Measurements from ENCODE around the gene LARGE1. TPM values are rescaled to one million over a fixed set of nuclear protein-coding genes. Genes with fewer than 3 reads are reported as not detected.
A peak's percentile ranks its signal among the peaks of the same experiment; 100 is the strongest.

Gene LARGE1
- total RNA-seq (2014; rRNA removed; shearing (Covaris generic)): 24.8 and 40.9 TPM in 2 replicates

DNA sequence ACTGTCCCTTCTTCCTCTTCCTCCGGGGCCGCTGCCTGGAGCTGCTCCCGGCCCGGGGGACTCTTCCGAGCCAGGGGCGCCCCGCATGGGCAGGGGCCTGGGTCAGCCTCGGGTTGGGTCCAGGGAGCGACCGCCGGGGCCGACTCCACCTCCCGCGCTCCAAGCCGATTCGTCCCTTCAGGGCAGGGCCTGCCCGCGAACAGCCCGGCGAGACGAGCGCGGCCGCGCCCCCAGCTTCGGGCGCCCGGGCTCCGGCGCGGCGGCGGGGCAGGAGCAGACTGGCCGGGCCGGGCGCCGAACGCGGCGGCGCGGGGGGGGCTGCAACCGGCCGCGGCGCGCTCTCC, at the start of gene LARGE1:
LARGE1 (minus strand) TSS at position 280 of the 344 bp plus-strand sequence.
- Histone ChIP-seq H3K9me3 (replicated peaks) (no peaks in the 10 kb centered on the region), H3K4me1 (replicated peaks) (peaks cover 18% of the 10 kb centered on the region), H3K4me3 (peak within 1 kb of the TSS; percentile 76), H3K27me3 (replicated peaks) (peaks cover 8% of the 10 kb centered on the region; the same call in 1 of the 2 replicates), H3K36me3 (0 out of 2 replicates have a peak, but pooled peaks cover 3% of the 10 kb centered on the region), H3K27ac (no peak within 1 kb of the TSS)
- peak in 1 of 2 experiments; percentile 59 for DNase-seq (ENCODE audit: low read depth in 1 of 2, low spot score in 2 of 2)

DNA sequence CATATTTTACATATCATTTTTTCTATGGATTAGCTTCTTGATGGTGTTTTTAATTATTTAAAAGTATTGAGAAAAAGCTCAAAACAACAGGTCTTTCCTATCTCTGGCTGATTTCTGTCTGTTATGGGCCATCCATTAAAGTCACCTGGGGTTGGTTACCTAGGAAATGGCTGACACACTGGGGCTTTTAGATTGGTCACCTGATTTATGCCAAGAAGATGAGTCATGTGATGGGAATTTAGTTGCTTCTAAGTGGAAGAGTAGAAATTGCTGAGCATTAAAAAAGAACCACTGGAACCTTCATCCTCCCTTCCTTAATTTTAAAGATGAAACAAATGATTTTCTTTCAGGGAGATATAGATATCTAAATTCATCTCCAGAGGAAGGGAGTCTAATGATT, 48.8 kb upstream of the LARGE1 start:
- no peaks in the 10 kb centered on the region; the same call in 1 of the 2 replicates for H3K27me3 ChIP-seq (replicated peaks)
- H3K9me3 ChIP-seq (replicated peaks): no peaks in the 10 kb centered on the region
- H3K36me3 ChIP-seq: no peaks in the 10 kb centered on the region
- H3K27ac ChIP-seq: no peak overlapping the region
- no peak overlapping the region for H3K4me3 ChIP-seq
- no peak for DNase-seq (ENCODE audit: low read depth in 1 of 2, low spot score in 2 of 2)
- H3K4me1 ChIP-seq (replicated peaks): no peaks in the 10 kb centered on the region

DNA sequence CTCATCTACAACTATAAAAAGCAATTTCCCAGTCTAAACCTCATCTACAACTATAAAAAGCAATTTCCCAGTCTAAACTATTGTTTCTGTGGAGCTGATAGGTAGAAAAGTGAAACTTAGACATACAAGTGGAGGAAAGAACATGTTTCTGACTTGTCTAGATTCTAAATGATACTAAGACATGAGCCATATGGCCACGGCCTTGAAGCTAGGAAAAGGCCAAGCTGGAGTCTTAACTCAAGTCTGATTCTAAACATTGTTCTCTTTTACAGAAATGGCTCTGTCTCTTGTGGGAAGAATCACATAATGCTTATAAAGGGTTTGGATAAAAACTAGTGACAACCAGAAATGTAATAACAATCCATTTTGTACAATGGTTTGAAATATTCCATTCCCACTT, 43.8 kb upstream of the LARGE1 start:
- Histone ChIP-seq H3K36me3 (no peaks in the 10 kb centered on the region), H3K4me3 (no peak overlapping the region), H3K4me1 (replicated peaks) (no peaks in the 10 kb centered on the region), H3K27me3 (replicated peaks) (no peaks in the 10 kb centered on the region; the same call in 1 of the 2 replicates), H3K27ac (no peak overlapping the region), H3K9me3 (replicated peaks) (no peaks in the 10 kb centered on the region)
- no peak for DNase-seq (ENCODE audit: low read depth in 1 of 2, low spot score in 2 of 2)

DNA sequence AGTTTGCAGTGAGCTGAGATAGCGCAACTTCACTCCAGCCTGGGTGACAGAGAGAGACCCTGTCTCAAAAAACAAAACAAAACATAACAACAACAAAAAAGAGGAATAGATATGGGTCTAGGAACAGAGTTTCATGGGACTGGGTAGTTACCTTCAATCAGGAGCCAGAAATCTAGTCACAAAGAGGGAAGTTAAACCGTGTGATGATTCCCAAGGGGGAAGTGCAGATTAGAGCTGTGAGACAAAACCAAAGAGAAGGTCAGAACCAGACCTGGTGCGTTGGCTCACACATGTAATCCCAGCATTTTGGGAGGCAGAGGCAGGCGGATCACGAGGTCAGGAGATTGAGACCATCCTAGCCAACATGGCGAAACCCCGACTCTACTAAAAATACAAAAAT, 42.1 kb upstream of the LARGE1 start:
- Histone ChIP-seq H3K27me3 (replicated peaks) (no peaks in the 10 kb centered on the region; the same call in 1 of the 2 replicates), H3K9me3 (replicated peaks) (no peaks in the 10 kb centered on the region), H3K4me1 (replicated peaks) (no peaks in the 10 kb centered on the region), H3K4me3 (no peak overlapping the region), H3K27ac (no peak overlapping the region), H3K36me3 (no peaks in the 10 kb centered on the region)
- no peak for DNase-seq (ENCODE audit: low read depth in 1 of 2, low spot score in 2 of 2)

DNA sequence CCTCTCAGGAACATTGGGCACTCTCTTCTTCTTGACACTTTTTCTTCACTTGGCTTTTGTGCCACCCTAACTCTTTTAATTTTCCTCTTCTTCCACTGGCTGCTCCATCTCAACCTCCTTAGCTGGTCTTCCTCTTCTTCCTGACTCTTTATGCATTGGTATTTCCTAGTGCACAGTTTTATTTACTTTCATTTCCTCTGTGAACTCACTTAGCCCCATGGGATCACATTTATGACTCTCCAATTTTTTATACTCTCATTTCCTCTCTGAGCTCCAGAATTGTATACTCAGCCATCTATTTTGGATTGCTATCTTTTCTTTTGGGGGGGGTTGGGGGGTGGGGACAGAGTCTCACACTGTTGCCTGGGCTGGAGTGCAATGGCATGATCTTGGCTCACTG, 38.5 kb upstream of the LARGE1 start:
- H3K27ac ChIP-seq: no peak overlapping the region
- DNase-seq (ENCODE audit: low read depth in 1 of 2, low spot score in 2 of 2): no peak
- H3K9me3 ChIP-seq (replicated peaks): no peaks in the 10 kb centered on the region

DNA sequence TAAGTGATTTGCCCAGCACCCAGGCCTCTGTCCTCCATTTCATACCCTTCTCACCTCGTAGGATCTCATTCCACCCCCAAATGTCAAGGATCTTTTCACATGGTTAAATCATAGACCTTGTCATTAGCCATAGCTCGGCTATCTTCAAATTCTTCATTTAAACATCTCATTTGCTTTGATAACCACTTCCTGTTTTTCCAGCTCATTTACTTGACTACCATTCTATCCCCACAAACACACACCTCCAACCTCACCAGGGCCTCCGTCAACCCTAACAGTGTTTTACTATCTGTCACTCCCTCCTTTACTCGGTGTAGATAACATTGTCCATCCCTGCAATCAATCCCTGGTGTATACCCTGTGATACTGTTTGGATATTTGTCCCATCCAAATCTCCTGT, 36.8 kb upstream of the LARGE1 start:
- Histone ChIP-seq H3K27me3 (replicated peaks) (peaks cover 6% of the 10 kb centered on the region; the same call in 1 of the 2 replicates), H3K36me3 (no peaks in the 10 kb centered on the region), H3K9me3 (replicated peaks) (no peaks in the 10 kb centered on the region), H3K4me3 (no peak overlapping the region), H3K27ac (no peak overlapping the region), H3K4me1 (replicated peaks) (no peaks in the 10 kb centered on the region)
- no peak for DNase-seq (ENCODE audit: low read depth in 1 of 2, low spot score in 2 of 2)

More for the DNA sequence above, 38.5 kb upstream of the LARGE1 start:
- Histone ChIP-seq H3K4me3 (no peak overlapping the region), H3K36me3 (no peaks in the 10 kb centered on the region), H3K4me1 (replicated peaks) (no peaks in the 10 kb centered on the region), H3K27me3 (replicated peaks) (no peaks in the 10 kb centered on the region)

DNA sequence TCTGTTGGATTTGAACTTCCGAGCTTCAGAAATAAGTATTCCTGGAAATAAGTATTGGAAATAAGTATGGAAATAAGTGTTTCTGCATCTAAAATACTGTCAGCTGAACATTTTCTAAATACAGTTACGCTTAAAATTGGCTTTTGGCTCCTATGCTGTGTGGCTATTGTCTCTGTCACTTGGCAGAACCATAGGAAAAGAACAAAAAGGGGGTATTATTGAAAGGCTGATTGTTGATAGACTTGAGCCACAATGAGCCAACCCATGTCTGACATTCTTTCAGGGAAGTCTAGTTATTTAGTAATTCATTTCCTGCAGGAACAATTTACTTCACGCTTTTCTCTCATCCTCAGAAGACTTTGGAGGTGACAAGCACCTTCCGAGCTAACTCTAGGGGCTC, 32.5 kb upstream of the LARGE1 start:
- H3K4me1 ChIP-seq (replicated peaks): no peaks in the 10 kb centered on the region
- H3K27ac ChIP-seq: no peak overlapping the region
- no peaks in the 10 kb centered on the region for H3K36me3 ChIP-seq
- H3K9me3 ChIP-seq (replicated peaks): no peaks in the 10 kb centered on the region
- no peak overlapping the region for H3K4me3 ChIP-seq
- H3K27me3 ChIP-seq (replicated peaks): peaks cover 6% of the 10 kb centered on the region; the same call in 1 of the 2 replicates
- DNase-seq (ENCODE audit: low read depth in 1 of 2, low spot score in 2 of 2): no peak

DNA sequence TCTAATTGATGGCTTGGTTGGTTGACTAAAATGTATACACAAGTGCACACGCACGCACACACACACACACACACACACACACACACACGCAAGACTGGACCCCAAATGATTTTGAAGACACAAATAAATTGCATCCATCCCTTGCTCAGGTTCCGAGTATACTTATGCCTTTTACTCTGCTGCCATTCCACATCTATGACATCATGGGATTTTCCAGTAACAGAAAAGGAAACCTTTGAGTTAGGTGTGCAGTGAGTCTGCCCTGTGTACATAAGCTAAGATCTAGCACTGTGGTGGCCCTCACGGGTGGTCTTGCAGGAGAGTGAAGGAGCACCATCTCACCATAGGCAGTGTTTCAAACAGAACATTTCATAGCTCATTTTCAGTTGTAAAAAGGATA, 20.5 kb upstream of the LARGE1 start:
- Histone ChIP-seq H3K36me3 (no peaks in the 10 kb centered on the region), H3K27me3 (replicated peaks) (no peaks in the 10 kb centered on the region), H3K9me3 (replicated peaks) (no peaks in the 10 kb centered on the region), H3K4me3 (no peak overlapping the region), H3K27ac (no peak overlapping the region), H3K4me1 (replicated peaks) (peaks cover 13% of the 10 kb centered on the region)
- peak in 1 of 2 experiments; percentile 45 for DNase-seq (ENCODE audit: low read depth in 1 of 2, low spot score in 2 of 2)

DNA sequence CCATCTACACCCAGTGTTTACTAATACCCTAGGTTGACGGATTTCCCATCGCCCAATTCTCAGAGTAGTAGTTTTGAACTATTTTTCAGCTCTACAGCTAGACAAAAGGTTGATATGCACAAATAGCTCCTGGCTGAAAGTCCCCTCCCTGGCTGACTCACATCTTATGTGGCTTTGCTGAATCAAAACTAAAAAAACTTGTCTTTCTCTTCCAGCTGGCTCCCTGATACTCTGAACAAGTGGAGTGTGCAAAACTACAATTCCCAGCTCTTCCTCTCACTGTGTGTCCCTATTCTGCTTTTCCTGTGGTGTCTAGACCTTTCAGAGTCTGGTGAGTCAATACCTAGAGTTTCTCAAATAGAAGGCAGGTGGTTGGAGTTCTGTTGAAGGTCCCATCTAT, 12.7 kb upstream of the LARGE1 start:
- H3K27ac ChIP-seq: no peak overlapping the region
- DNase-seq (ENCODE audit: low read depth in 1 of 2, low spot score in 2 of 2): no peak
- H3K4me1 ChIP-seq (replicated peaks): no peaks in the 10 kb centered on the region
- H3K36me3 ChIP-seq: no peaks in the 10 kb centered on the region
- H3K4me3 ChIP-seq: no peak overlapping the region
- peaks cover 4% of the 10 kb centered on the region; the same call in 1 of the 2 replicates for H3K27me3 ChIP-seq (replicated peaks)
- no peaks in the 10 kb centered on the region for H3K9me3 ChIP-seq (replicated peaks)

DNA sequence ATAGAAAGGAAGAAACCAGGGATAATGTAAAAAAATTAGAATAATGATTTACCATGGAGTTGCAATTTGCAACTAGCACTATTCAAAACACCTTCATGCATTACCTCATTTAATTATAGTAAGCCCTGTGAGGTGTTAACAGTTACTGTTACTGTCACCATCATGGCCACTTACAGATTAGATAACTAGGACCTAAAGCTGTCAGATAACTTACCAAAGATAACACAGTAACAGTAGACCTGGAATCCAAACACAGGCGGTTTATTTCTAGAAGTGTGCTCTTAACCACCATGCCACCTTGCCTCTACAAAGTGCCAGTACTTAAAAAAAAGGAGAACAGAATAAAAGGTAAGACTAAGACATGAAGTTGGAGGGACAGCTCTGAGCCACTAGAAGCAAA, 11.1 kb upstream of the LARGE1 start:
- no peak overlapping the region for H3K4me3 ChIP-seq
- no peak overlapping the region for H3K27ac ChIP-seq
- no peak for DNase-seq (ENCODE audit: low read depth in 1 of 2, low spot score in 2 of 2)
- no peaks in the 10 kb centered on the region for H3K4me1 ChIP-seq (replicated peaks)
- peaks cover 4% of the 10 kb centered on the region for H3K27me3 ChIP-seq (replicated peaks)
- H3K36me3 ChIP-seq: no peaks in the 10 kb centered on the region
- no peaks in the 10 kb centered on the region for H3K9me3 ChIP-seq (replicated peaks)

DNA sequence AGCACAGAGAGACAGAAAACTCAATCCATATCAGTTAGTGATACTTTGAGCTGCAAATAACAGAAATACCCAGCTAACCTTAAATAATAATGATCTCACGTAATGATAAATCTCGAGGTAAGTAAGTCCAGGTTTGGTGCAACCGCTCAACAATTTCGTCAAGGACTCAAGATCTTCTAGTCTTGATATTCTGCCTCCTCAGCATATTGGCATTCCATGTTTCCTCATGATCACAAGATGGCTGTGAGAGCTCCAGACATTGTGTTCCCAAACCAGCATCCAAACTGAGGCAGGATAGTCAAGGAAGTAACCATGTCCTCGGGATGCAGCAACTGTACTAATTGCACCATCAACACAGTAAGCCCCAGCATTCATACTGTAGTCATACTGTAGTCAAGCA, 7.5 kb upstream of the LARGE1 start:
- peaks cover 16% of the 10 kb centered on the region for H3K27me3 ChIP-seq (replicated peaks)
- H3K36me3 ChIP-seq: no peaks in the 10 kb centered on the region
- no peak overlapping the region for H3K4me3 ChIP-seq

DNA sequence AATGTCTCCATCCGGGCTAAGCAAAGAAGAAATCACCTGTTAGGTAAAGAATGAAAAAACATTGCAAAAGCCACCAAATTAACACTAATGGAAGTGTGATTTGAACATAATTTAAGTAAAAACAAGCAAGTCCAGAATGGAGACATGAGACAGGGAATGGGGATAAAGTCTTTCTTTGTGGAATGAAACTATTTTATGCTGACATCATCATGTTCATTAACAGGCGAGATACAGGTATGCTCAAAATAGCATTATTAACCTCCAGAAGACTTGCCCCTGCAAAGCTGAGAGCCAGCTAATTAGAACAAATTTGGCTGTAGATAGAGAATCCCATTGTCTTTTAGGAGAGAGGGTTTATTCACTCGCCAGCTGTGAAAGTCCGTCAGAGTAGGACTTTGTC, 4.9 kb upstream of the LARGE1 start:
- Histone ChIP-seq H3K4me3 (no peak overlapping the region), H3K36me3 (no peaks in the 10 kb centered on the region), H3K4me1 (replicated peaks) (peaks cover 10% of the 10 kb centered on the region), H3K9me3 (replicated peaks) (no peaks in the 10 kb centered on the region), H3K27me3 (replicated peaks) (peaks cover 13% of the 10 kb centered on the region), H3K27ac (no peak overlapping the region)
- DNase-seq (ENCODE audit: low read depth in 1 of 2, low spot score in 2 of 2): no peak

More for the DNA sequence above, 7.5 kb upstream of the LARGE1 start:
- no peak for DNase-seq (ENCODE audit: low read depth in 1 of 2, low spot score in 2 of 2)
- H3K9me3 ChIP-seq (replicated peaks): no peaks in the 10 kb centered on the region
- peaks cover 7% of the 10 kb centered on the region for H3K4me1 ChIP-seq (replicated peaks)
- H3K27ac ChIP-seq: no peak overlapping the region

DNA sequence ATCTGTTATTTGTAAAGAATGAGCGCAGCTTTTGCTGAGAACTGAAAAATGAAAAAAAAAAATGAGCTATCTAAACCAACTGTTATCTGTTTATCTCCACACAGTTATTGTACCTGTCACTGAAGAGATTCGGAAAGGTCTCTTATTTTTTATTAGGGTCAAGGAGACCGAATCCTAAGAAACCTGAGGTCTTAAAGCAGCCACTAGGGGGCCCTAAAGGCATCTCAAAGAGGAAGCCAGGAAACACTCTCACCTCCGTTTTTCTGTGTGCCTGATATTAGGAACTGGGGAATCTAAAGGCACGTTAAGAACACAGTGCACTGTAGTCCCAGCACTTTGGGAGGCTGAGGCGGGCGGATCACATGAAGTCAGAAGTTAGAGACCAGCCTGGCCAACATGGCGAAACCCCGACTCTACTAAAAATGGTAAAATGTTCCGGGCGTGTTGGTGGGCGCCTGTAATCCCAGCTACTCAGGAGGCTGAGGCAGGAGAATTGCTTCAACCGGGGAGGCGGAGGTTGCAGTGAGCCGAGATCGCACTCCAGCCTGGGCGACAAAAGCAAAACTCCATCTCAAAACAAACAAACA, 3.5 kb upstream of the LARGE1 start:
- Histone ChIP-seq H3K27me3 (replicated peaks) (peaks cover 13% of the 10 kb centered on the region; the same call in 1 of the 2 replicates), H3K9me3 (replicated peaks) (no peaks in the 10 kb centered on the region), H3K36me3 (0 out of 2 replicates have a peak, but pooled peaks cover 3% of the 10 kb centered on the region), H3K27ac (no peak overlapping the region), H3K4me1 (replicated peaks) (peaks cover 10% of the 10 kb centered on the region), H3K4me3 (no peak overlapping the region)
- DNase-seq (ENCODE audit: low read depth in 1 of 2, low spot score in 2 of 2): peak; percentile 57 to 68

DNA sequence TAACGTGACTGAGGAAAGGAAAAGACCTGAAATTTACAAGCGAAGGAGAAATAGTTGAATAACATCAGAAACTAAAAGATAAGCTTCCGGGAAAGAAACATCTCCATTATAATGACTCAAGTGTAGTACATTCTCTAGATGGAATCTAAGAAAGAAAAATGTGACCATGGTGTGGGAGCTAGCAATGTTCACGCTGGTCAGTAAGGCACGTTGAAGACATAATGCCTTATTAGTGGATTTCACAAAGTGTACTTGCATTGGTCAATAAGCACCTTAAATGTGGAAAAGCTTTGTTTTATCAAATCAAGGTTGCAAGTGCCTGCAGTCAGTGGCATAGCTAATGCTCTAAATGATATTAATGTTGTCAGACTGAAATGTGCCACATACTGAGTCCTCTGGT, 2.8 kb upstream of the LARGE1 start:
- Histone ChIP-seq H3K27ac (no peak overlapping the region), H3K9me3 (replicated peaks) (no peaks in the 10 kb centered on the region), H3K27me3 (replicated peaks) (peaks cover 13% of the 10 kb centered on the region; the same call in 1 of the 2 replicates), H3K36me3 (0 out of 2 replicates have a peak, but pooled peaks cover 3% of the 10 kb centered on the region), H3K4me3 (peak overlapping the region; percentile 76), H3K4me1 (replicated peaks) (peaks cover 10% of the 10 kb centered on the region)
- no peak for DNase-seq (ENCODE audit: low read depth in 1 of 2, low spot score in 2 of 2)

DNA sequence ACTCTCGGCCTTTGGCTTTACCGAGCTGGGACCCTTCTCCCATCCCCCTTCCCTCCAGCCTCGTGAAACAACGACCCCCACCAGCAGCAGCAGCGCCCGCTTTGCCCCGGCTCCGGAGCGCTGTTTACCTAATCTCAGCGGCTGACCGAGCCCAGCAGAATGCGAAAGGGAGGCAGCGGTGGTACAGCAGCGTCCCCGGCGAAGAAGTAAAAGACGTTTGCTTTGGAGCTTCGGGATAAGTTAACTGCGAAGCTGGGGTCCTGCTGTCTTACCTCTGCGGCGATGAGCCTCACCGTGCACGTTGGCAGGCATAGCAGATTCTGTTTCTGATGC, 2.0 kb upstream of the LARGE1 start:
- peak; percentile 42 to 43 for DNase-seq (ENCODE audit: low read depth in 1 of 2, low spot score in 2 of 2)
- H3K27ac ChIP-seq: no peak overlapping the region
- peaks cover 17% of the 10 kb centered on the region for H3K4me1 ChIP-seq (replicated peaks)
- H3K36me3 ChIP-seq: 0 out of 2 replicates have a peak, but pooled peaks cover 3% of the 10 kb centered on the region
- H3K27me3 ChIP-seq (replicated peaks): peaks cover 13% of the 10 kb centered on the region; the same call in 1 of the 2 replicates
- H3K9me3 ChIP-seq (replicated peaks): no peaks in the 10 kb centered on the region
- peak overlapping the region; percentile 76 for H3K4me3 ChIP-seq

All from SJSA1 (cell line).